NCI-H524 (cell line): ENCODE results near the gene CDH15.
"Not testable (repeated sequence)": the region's sequence is repeated elsewhere in the genome, so short reads cannot be mapped to it uniquely, and the experiment has no call there.

Source experiments
- DNase-seq, 2 experiments: peaks; one replicate each; lab custom pipeline; 2025; lab: John Stamatoyannopoulos, UW

Gene CDH15

GRCh38 chr16:89172528-89173173, 1.1 kb downstream of the CDH15 start:
- DNase-seq, result peak in 1 of 2 experiments; percentile 42

DNA sequence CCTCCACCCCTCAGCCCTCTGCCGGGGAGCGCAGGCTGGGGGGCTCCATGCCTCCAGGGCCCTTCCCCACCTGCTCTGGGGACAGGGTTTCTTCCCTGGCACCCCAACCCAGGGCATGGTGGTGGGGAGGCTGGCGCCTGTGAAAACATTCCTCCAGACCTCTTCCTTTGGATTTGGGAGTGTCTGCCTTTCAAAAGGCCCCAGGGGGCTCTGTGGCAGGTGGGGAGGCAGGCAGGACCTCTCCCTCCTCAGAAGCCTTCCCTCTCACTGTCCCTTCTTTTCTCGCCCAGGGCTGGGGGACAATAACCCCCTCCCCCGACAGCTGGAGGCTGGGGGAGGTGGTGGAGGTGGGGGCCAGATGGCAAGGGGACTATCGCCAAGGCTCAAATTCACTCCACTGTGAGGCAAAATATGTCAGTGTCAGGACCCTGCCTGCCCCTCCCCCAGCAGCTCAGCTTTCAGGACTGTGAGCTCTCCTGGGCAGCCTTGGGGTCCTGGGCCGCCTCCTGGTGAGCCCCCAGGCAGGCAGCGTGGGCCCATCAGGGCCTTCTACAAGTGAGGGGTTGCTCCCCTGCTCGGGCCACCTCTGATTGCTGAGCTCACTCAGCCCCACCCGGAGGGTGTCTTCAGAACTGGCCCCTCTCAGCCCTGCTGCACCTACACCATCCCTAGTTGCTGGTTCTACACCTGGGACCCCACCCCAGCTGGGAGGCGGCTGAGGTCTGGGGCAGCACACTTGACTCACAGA, 1.8 kb downstream of the CDH15 start:
- peak; percentile 94 to 95 for DNase-seq

DNA sequence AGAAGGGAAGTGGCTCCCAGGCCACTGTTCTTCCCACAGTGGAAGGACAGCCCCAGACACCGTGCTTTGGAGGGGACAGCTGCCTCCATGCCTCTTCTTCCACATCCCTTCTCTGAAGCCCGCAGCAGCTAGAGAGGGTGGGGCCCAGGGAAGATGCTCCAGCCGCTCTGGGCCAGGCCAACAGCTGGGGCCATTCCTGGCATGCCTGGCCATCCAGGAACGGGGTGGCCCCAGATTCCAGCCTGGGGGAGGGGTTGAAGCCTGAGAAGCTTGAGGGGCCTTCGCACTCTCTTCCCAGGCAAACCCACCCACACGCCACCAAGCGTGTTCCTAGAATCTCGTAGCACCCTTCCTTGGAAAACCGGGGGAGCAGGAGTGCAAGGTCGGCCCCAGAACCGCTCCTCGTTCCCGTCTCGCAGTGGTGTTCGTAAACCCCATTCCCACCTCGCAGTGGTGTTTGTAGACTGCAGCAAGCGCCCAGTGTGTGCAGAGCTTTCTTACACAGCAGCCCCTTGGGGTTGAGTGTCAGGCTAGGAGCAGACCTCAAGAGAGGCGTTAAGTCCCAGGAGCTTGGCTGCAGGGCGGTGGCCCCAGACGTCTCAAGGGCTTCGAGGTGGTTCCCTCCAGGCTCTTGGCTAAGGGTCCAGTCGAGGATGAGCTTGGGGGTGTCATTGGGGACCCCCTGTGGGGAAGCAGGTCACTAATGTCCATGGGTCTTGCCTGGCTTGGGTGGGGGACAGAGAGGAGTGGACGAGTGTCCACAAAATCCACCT, 2.7 kb downstream of the CDH15 start:
- peak in 1 of 2 experiments; percentile 37 for DNase-seq

- DNase-seq, result no peak
Observed at GRCh38 chr16:89174877-89175276, 3.3 kb downstream of the CDH15 start.

- DNase-seq, result peak; percentile 63 to 83
Observed at GRCh38 chr16:89175280-89176146, 4.0 kb downstream of the CDH15 start.

DNA sequence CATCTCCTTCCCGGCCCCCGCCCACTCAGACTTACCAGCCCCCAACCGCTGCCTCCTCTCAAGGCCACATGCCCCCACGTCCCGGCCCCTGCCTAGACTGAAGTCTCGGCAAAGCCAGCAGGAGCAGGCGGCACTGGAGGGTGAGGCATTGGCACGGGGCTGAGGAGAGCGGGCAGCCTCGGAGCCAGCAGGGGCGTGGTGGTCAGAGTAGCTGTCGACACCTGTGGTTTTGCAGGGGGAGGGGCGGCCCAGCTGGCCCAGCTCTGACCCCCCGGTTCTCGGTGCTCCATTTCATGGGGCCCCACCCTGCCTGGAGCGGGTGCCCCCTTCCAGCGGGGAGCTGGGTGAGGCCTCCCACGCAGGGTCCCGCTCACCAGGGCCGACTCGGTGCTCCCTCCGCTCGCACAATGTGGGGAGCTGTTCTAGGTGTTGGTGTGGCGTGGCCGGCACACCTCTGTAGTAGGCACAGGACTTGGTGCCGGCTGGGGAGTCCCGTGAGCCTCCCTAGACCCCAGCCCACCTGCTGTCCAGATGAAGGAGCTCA, 4.7 kb downstream of the CDH15 start:
- DNase-seq, result no peak

DNA sequence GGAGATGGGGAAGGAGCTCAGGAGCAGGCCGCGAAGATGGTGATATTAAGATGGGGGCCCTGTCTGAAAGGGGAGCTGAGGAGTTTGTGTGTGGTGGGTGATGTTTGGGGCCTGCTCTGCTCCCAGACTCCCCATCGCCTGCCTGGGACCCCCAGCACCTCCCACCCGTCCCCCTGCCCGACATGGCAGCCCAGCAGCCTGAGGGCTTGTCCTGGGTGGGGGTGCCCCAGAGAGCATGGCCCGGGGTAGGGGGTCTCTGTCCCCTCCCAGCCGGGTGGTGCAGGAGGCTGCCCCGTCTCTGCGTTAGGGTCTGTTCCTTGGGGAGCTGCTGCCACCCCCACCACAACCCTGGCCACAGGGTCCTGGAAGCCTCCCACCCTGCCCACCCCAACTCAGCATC, 5.2 kb downstream of the CDH15 start:
- no peak for DNase-seq

GRCh38 chr16:89177501-89177900, 6.0 kb downstream of the CDH15 start:
- no peak for DNase-seq

DNA sequence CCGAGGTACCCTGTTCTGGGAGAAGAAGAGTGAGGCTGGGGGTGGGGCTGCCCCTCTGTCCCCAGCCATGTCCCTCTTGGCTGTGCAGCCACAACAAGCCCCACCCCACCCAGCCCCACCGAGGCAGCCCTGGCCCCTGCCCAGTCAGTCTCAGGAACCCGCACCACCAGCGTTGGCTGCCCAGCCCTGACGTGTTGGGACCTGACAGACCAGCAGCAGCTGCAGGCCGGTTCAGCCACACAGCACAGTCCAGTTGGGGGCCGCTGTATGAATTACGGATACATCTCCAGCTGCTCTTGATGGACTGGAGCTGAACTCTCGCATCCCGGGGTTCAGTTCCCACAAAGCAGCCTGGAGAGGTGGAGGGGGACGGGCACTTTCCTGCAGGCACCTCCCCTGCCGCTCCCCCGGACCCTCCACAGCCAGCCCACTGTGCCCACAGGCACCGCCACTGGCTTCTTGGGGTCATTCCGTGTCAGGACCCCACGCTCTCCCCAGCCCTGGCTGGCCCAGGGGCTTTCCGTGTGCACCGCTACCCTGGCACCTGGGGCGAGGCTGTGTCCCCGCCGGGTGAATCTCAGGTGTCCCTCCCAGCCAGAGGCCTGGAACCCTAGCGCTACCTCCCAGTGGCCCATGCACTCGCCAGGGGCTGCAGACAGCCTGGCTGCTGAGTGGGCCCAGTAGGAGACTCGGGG, 7.1 kb downstream of the CDH15 start:
- no peak for DNase-seq

- no peak for DNase-seq
Observed at GRCh38 chr16:89179148-89179484, 7.6 kb downstream of the CDH15 start.

GRCh38 chr16:89179656-89180315, 8.2 kb downstream of the CDH15 start:
- DNase-seq, result no peak

DNA sequence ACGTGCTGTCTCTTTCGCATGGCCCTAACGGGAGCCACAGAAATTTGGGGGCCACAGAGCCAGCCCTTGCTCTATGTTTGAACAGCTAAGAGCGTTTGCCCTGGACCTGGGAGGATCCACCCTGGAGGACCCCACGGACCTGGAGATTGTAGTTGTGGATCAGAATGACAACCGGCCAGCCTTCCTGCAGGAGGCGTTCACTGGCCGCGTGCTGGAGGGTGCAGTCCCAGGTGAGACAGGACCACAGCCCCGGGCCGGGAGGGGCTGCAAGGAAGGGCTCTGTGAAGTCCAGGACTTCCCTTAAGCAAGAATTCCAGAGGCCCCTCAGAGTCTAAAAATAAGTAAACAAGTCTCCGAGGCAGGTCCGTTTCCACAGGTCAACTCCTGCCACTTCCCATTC, 11.9 kb downstream of the CDH15 start:
- DNase-seq, result no peak

DNA sequence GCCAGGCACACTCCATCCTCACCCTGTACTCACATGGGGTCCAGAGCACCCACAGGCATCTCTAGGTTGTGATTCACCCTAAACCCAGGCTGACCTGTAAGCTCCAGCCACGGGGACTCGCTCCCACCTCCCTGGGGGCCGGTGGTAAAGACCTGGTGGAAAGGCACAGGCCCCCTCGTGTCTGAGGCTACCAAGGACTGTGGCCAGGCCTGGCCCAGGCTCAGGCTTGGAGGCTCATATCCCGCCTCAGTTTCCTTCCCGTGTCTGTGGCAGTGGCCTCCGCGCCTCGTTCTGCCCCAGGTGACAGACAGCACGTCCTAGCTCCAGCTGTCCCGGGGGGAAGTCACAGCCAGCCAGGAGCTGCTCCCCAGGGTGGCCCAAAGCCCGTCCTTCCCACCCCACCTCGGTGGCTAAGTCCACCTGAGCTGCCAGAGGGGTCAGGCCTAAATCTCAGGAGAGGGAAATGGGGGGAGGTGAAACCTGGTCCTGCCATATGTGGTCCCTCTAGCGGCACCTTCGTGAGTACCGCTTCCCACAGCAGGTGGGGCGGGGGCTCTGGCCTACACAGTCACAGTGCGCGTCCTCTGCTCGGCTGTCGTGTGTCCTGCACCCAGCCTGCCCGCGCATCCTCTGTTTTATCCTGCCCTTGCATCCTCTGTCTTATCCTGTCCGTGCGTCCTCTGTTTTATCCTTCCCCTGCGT, 12.6 kb downstream of the CDH15 start:
- DNase-seq, result peak in 1 of 2 experiments; percentile 63

- DNase-seq, result no peak
Observed at GRCh38 chr16:89184677-89184932, 13.1 kb downstream of the CDH15 start.

DNA sequence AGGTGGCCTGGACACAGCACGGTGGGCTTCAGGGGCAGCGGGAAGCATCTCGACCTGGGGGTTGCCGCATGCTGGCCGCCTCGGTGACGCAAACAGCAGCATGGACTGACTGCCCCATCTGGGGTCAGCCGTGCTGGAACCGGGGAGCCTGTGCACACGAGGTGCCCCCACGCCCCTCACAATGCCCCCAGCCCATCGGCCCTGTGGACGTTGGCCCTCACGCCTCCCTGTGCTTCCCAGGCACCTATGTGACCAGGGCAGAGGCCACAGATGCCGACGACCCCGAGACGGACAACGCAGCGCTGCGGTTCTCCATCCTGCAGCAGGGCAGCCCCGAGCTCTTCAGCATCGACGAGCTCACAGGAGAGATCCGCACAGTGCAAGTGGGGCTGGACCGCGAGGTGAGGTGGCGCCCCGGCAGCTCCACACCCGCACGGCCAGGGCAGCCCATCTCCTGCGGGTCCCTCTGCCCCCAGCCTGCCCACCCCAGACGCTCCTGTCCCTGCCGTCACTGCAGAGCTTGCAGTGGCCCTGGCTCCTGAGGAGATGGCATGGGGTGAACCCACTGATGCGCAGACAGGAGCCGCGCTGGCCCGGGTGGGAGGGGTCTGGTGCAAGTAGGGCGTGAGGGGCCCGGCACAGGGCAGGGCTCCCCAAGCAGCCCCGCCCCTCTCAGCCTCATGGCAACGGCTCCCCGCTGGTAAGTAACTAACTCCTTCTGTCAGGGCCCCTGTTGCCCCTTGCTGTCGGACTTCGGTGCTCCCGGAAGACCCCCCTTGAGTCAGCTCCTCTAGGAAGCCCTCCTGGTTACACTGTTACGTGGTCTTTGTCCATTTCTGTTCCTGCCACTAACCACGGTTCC, 13.6 kb downstream of the CDH15 start:
- no peak for DNase-seq

GRCh38 chr16:89185887-89186592, 14.5 kb downstream of the CDH15 start:
- not testable (repeated sequence) for DNase-seq

DNA sequence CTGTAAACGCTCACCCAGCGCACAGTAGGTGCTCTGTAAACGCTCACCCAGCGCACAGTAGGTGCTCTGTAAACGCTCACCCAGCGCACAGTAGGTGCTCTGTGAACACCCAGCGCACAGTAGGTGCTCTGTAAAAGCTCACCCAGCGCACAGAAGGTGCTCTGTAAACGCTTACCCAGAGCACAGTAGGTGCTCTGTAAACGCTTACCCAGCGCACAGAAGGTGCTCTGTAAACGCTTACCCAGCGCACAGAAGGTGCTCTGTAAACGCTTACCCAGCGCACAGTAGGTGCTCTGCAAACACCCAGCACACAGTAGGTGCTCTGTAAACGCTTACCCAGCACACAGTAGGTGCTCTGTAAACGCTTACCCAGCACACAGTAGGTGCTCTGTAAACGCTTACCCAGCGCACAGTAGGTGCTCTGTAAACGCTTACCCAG, 15.1 kb downstream of the CDH15 start:
- DNase-seq, result not testable (repeated sequence)

GRCh38 chr16:89187032-89187769, 15.7 kb downstream of the CDH15 start:
- DNase-seq, result no peak
